GM18867 (cell line): ENCODE measurements around the gene SLC44A5.
"Not testable (repeated sequence)": the region's sequence is repeated elsewhere in the genome, so short reads cannot be mapped to it uniquely, and the experiment has no call there.

ENCODE experiments used
- ATAC-seq: cut with Tn5 transposase; IDR thresholded peaks from one replicate; pipeline ENCODE4 v1.9.1; 2021; ENCODE audit warnings: mild to moderate bottlenecking, moderate library complexity; ENCODE audit not compliant: unreplicated experiment

The SLC44A5 gene

DNA sequence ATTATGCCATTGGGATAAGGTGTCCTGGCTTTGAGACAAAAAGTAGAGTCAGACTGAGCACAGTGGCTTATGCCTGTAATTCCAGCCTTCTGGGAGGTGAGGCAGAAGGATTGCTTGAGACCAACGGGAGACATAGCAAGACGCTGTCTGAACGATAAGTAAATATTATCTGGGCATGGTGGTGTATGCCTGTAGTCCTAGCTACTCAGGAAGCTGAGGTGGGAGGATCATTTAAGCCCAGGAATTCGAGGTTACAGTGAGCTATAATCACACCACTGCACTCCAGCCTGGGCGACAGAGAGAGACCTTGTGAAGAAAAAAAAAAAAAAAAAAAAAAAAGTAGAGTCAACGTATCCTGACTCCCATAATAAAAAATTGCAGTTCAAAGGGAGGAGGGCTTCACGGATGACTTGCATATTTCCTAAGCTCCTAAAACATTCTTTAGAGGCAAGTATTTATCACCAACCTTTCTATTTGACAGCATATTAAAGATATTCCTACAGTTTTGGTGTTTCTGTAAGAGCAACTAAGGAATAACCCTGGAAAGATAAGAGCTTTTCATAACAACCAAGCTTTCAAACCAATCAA is 141.2 kb downstream of the SLC44A5 start:
- ATAC-seq = no peak

DNA sequence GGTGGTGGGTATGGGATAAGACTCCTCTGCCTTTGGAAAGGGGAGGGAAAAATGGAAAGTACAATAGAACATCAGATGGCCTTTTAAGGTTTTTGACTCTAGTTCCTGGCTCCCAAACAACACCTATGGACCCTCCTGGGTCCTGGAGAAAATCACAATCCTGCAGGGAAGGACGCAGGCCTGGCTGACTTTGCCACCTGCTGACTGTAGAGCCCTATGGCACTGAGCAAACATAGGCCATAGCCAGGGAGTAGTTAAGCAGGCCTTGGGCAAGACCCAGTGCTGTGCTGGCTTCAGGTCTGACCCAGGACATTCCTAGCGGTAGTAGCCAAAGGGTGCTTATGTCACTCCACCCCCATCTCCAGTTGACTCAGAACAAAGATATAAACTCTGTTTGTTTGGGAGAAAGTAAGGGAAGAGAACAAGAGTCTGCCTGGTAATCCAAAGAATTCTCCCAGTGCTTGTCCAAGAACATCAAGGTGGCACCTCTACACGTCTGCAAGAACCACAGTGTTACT is 149.0 kb downstream of the SLC44A5 start:
- no peak for ATAC-seq

GRCh38 chr1:75449998-75450397 is 160.9 kb downstream of the SLC44A5 start:
- no peak for ATAC-seq

DNA sequence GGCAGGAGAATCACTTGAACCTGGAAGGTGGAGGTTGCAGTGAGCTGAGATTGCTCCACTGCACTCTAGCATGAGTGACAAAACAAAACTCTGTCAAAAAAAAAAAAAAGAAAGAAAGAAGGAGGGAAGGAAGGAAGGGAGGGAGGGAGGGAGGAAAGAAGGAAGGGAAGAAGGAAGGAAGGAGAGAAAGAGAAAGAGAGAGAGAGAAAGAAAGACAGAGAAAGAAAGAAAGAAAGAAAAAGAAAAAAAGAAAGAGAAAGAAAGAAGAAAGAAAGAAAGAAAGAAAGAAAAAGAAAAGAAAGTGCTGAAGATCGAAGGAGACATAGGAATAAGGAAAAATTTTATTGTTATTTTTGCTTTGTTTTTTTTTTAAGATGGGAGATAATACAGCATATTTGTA is 166.7 kb downstream of the SLC44A5 start:
- no peak for ATAC-seq

GRCh38 chr1:75440274-75440673 is 170.6 kb downstream of the SLC44A5 start:
- ATAC-seq = no peak

GRCh38 chr1:75438355-75438754 is 172.6 kb downstream of the SLC44A5 start:
- no peak for ATAC-seq

GRCh38 chr1:75431843-75432242 is 179.1 kb downstream of the SLC44A5 start:
- ATAC-seq = no peak

GRCh38 chr1:75430526-75430925 is 180.4 kb downstream of the SLC44A5 start:
- no peak for ATAC-seq

- no peak for ATAC-seq
Observed at GRCh38 chr1:75426688-75427087, 184.2 kb downstream of the SLC44A5 start.

DNA sequence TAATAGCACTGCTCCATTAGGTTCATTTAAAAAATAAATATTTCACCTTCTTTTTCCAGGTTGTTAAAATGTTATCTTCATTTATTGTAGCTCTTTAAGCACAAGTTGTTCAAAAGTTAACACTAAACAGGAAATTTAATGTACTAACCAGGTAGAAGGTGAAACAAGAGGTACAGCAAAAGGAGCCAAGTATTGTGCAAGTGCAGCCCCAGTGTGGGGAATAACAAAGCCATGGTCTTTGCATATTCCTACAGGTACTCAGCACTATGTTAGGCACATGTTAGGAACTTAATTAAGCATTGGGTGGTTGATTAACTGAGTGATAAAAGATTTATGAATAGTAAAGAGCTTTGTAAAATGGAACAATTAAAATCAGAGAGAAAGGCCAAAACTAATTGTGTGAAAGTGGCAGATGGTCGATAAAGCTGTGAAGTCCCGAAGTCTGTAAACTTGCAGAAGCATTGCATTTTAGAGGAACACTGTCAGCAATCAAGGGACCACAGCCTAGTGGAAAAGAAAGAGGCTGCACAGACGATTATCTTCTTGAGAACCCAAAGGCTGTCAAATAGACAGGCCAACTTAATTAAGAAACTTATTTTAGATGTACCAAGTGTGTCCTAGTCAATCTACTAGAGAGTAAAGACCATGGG is 185.8 kb downstream of the SLC44A5 start:
- ATAC-seq = no peak

- no peak for ATAC-seq
Observed at GRCh38 chr1:75423616-75424015, 187.3 kb downstream of the SLC44A5 start.

GRCh38 chr1:75423136-75423535 is 187.8 kb downstream of the SLC44A5 start:
- ATAC-seq = no peak

DNA sequence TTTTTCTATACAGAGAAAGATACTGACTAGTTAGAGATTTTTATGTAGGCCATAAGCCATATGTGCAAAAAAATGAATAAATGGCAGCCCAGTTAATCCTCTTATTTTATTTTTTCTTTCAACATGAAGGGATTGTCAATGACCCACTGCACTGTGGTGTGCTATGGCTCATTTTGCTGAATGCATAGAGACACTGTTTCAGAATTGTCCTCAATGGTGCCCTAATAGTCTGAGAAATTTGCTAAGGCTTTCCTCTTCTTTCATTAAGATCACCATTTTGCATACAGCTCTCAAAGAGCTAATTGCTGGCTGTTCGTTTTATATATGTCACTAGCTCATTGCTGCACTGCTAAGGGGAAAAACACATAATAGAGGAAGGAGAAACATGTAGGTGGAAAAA is 189.5 kb downstream of the SLC44A5 start:
- no peak for ATAC-seq

GRCh38 chr1:75415187-75415586 is 195.7 kb downstream of the SLC44A5 start:
- no peak for ATAC-seq

DNA sequence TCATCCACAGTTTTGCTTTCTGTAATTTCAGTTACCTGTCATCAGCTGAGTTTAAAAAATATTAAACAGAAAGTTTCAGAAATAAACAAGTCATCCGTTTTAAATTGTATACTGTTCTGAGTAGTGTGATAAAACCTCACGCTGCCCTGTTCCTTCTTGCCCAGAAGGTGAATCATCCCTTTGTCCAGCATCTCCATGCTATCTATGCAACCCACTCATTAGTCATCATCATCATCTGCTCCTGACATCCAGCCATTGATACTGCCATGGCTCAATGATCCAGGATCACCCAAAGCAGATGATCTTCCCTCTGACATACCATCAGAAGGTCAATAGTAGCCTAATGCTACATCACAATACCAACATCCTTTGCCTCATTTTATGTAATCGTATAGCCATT is 198.3 kb downstream of the SLC44A5 start:
- ATAC-seq = no peak

DNA sequence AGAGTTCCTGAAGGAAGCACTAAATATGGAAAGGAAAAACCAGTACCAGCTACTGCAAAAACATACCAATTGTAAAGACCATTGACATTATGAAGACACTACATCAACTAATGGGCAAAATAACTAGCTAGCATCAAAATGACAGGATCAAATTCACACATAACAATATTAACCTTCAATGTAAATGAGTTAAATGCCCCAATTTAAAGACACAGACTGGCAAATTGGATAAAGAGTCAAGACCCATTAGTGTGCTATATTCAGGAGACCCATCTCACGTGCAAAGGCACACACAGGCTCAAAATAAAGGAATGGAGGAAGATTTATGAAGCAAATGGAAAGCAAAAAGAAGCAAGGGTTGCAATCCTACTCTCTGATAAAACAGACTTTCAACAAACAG is 206.2 kb downstream of the SLC44A5 start:
- ATAC-seq = not testable (repeated sequence)

GRCh38 chr1:75403147-75403646 is 207.7 kb downstream of the SLC44A5 start:
- not testable (repeated sequence) for ATAC-seq

GRCh38 chr1:75400716-75401115 is 210.2 kb downstream of the SLC44A5 start:
- ATAC-seq = no peak

GRCh38 chr1:75396745-75397144 is 214.2 kb downstream of the SLC44A5 start:
- ATAC-seq = peak; percentile 35

GRCh38 chr1:75396260-75396659 is 214.7 kb downstream of the SLC44A5 start:
- ATAC-seq = no peak

GRCh38 chr1:75394386-75395139 is 216.4 kb downstream of the SLC44A5 start:
- no peak for ATAC-seq

DNA sequence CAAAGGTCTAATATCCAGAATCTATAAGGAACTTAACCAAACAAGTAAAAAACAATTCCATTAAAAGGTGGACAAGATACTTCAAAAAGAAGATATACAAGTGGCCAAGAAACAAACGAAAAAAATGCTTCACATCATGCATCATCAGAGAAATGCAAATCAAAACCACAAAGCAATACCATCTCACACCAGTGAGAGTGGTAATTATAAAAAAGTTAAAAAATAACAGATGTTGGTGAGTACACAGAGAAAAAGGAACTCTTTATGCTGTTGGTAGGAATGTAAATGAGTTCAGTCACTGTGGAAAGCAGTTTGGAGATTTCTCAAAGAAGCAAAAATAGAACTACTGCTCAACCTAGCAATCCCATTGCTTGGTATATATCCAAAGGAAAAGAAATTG is 218.6 kb downstream of the SLC44A5 start:
- peak; percentile 94 for ATAC-seq
